B cell (primary cell): ENCODE results near the gene ASPRV1.

ENCODE experiments used
- EZH2 ChIP-seq: IDR thresholded peaks from 2 replicates; pipeline ENCODE4 v1.6.1; 2012; ENCODE audit warnings: borderline replicate concordance, low read depth, mild to moderate bottlenecking, moderate library complexity, low read length; ENCODE audit not compliant: insufficient read depth, poor library complexity, severe bottlenecking
- TF ChIP-seq, protein P1 (sequence below): fragments of 200-600 bp; IDR thresholded peaks from one replicate; pipeline ENCODE4 v1.8.0; 2022; ENCODE audit warnings: antibody characterized with exemption, mild to moderate bottlenecking

DNA sequence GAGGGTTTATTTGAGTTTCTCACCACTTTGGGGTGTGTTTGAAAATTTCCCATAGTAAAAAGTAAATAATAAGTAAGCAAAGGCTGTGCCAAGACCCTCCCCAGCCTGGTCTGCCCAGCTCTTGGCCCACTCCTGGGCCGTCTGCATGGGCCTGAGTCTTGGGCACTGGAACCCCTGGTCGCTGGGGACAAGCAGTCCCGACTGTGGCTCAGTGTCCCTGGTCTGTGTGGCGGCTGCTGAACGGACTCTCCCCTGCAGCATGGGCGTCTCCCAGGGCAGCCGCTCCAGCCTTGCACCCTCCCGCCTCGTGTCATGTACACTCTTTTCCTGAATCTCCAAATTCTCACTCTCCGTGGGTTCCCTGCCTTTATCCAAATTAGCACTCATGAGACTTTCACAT is 7.2 kb upstream of the ASPRV1 start:
- TF ChIP-seq, protein P1, sequence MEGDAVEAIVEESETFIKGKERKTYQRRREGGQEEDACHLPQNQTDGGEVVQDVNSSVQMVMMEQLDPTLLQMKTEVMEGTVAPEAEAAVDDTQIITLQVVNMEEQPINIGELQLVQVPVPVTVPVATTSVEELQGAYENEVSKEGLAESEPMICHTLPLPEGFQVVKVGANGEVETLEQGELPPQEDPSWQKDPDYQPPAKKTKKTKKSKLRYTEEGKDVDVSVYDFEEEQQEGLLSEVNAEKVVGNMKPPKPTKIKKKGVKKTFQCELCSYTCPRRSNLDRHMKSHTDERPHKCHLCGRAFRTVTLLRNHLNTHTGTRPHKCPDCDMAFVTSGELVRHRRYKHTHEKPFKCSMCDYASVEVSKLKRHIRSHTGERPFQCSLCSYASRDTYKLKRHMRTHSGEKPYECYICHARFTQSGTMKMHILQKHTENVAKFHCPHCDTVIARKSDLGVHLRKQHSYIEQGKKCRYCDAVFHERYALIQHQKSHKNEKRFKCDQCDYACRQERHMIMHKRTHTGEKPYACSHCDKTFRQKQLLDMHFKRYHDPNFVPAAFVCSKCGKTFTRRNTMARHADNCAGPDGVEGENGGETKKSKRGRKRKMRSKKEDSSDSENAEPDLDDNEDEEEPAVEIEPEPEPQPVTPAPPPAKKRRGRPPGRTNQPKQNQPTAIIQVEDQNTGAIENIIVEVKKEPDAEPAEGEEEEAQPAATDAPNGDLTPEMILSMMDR = no peak
- no peak for TF ChIP-seq EZH2
